Psoas muscle (tissue), 8 donors: Measurements from ENCODE around the gene PDZRN4. TPM values are rescaled to one million over a fixed set of nuclear protein-coding genes. Genes with fewer than 3 reads are reported as not detected.

Experiments used
- ATAC-seq, 4 donors: fragments of 200-7000 bp; cut with Tn5 transposase; one replicate each; pipeline ENCODE4 v1.9.1; 2020; ENCODE audit warnings: moderate library complexity in 3 of 4, mild to moderate bottlenecking in 2 of 4
- DNase-seq, 2 donors: peaks; one replicate each; pipeline ENCODE4 v3.0.0-alpha.2; 2020
- H3K27ac ChIP-seq: fragments of 200-600 bp; one replicate; pipeline ENCODE4 v1.8.0; 2022
- H3K27me3 ChIP-seq, 3 donors: fragments of 200-600 bp in 1 of 3; one replicate each; pipeline versions ENCODE4 v1.6.1 to v1.8.0; 2013 to 2022; ENCODE audit warnings: low read length in 2 of 3, mild to moderate bottlenecking in 2 of 3, moderate library complexity in 1 of 3; ENCODE audit not compliant: insufficient read depth in 3 of 3
- H3K36me3 ChIP-seq, 2 donors: fragments of 200-600 bp in 1 of 2; one replicate each; pipeline versions ENCODE4 v1.6.1 to v1.8.0; 2013 to 2022; ENCODE audit warnings: low read depth in 1 of 2, mild to moderate bottlenecking in 1 of 2, moderate library complexity in 1 of 2; ENCODE audit not compliant: insufficient read depth in 1 of 2
- H3K4me1 ChIP-seq: fragments of 200-600 bp; one replicate; pipeline ENCODE4 v1.8.0; 2022
- H3K4me3 ChIP-seq: fragments of 200-600 bp; one replicate; pipeline ENCODE4 v1.8.0; 2022; ENCODE audit warnings: mild to moderate bottlenecking
- H3K9me3 ChIP-seq: fragments of 200-600 bp; one replicate; pipeline ENCODE4 v1.8.0; 2022
- WGBS, 3 donors: extraction: QIAGEN DNeasy Blood & Tissue Kit; methylation state at CpG; one replicate each; pipeline versions ENCODE4 v1.1.6 to v1.1.7; 2013; 5-methylcytosine and 5-hydroxymethylcytosine counted together
- intact Hi-C, 2 donors: fragments of 100-400 bp; cut with DNase I; formaldehyde crosslinking; loops; one replicate each; pipeline versions ENCODE4 v1.11.0 to v1.14.2; 2022
- polyA plus RNA-seq, 3 donors: library from polyadenylated mRNA; stranded (reverse); fragments of 200-250 nt; gene quantifications; one replicate each; pipeline ENCODE4 v1.2.3, GENCODE V29; 2013
- total RNA-seq, 4 donors: library from RNA; stranded (reverse); fragmentation: NEBNext Ultra II Directional in 2 of 4; extraction: Animal tissue kit (Norgen Biotek cat#: 25700) in 2 of 4; gene quantifications; one replicate each; pipeline versions ENCODE4 v1.2.1 to v1.2.4, GENCODE V29; 2021 to 2023
- TF ChIP-seq, protein P1 (sequence below): fragments of 200-600 bp; IDR thresholded peaks from one replicate; pipeline ENCODE4 v1.8.0; 2022; ENCODE audit warnings: antibody characterized with exemption
- donor health status: healthy with polysubstance abuse.
- donor health status: DM: no; HTN: no; CAD: no; lungs with moderate emphysema.
- donor health status: Bipolar disorder and iron deficiency.
- donor health status: healthy.
- donor health status: DM: yes; HTN: yes; CAD: no.
- donor health status: DM: no; HTN: no; CAD: no.
- donor health status: DM: no; HTN: no; CAD: no.
- donor health status: DM: yes; HTN: yes; CAD: no.

Gene PDZRN4
- total and polyA plus RNA-seq, 7 donors = 0.11 to 0.39 (median 0.20) TPM; not detected in 1

GRCh38 chr12:41460906-41461305, 272.8 kb downstream of the PDZRN4 start:
- no peak for DNase-seq
- WGBS, 3 donors = 77 to 88% (median 86%) methylated on average over 3 of the region's 3 CpGs
- H3K4me3 ChIP-seq = no peak overlapping the region
- intact Hi-C loops = no loop called here
- H3K9me3 ChIP-seq = no peaks in the 10 kb centered on the region
- H3K4me1 ChIP-seq = no peaks in the 10 kb centered on the region
- no peak overlapping the region for H3K27ac ChIP-seq
- TF ChIP-seq, protein P1, sequence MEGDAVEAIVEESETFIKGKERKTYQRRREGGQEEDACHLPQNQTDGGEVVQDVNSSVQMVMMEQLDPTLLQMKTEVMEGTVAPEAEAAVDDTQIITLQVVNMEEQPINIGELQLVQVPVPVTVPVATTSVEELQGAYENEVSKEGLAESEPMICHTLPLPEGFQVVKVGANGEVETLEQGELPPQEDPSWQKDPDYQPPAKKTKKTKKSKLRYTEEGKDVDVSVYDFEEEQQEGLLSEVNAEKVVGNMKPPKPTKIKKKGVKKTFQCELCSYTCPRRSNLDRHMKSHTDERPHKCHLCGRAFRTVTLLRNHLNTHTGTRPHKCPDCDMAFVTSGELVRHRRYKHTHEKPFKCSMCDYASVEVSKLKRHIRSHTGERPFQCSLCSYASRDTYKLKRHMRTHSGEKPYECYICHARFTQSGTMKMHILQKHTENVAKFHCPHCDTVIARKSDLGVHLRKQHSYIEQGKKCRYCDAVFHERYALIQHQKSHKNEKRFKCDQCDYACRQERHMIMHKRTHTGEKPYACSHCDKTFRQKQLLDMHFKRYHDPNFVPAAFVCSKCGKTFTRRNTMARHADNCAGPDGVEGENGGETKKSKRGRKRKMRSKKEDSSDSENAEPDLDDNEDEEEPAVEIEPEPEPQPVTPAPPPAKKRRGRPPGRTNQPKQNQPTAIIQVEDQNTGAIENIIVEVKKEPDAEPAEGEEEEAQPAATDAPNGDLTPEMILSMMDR = no peak
- no peaks in the 10 kb centered on the region for H3K36me3 ChIP-seq
- no peaks in the 10 kb centered on the region for H3K27me3 ChIP-seq
- no peak for ATAC-seq

GRCh38 chr12:41462312-41462711, 274.2 kb downstream of the PDZRN4 start:
- Histone ChIP-seq H3K27ac (no peak overlapping the region), H3K36me3 (no peaks in the 10 kb centered on the region), H3K9me3 (no peaks in the 10 kb centered on the region), H3K27me3 (no peaks in the 10 kb centered on the region), H3K4me1 (no peaks in the 10 kb centered on the region), H3K4me3 (no peak overlapping the region)
- intact Hi-C loops = no loop called here
- no peak for ATAC-seq
- TF ChIP-seq, protein P1 = no peak
- no peak for DNase-seq

- ATAC-seq = no peak
- H3K27me3 ChIP-seq = no peaks in the 10 kb centered on the region
- no peaks in the 10 kb centered on the region for H3K36me3 ChIP-seq
- H3K4me3 ChIP-seq = no peak overlapping the region
- intact Hi-C loops = no loop called here
- no peak overlapping the region for H3K27ac ChIP-seq
- TF ChIP-seq, protein P1 = no peak
- no peaks in the 10 kb centered on the region for H3K4me1 ChIP-seq
- WGBS, 3 donors = 26 to 36% (median 29%) methylated on average over 1 of the region's 1 CpG
- DNase-seq = no peak
- no peaks in the 10 kb centered on the region for H3K9me3 ChIP-seq
Observed at GRCh38 chr12:41465526-41465925, 277.4 kb downstream of the PDZRN4 start.

DNA sequence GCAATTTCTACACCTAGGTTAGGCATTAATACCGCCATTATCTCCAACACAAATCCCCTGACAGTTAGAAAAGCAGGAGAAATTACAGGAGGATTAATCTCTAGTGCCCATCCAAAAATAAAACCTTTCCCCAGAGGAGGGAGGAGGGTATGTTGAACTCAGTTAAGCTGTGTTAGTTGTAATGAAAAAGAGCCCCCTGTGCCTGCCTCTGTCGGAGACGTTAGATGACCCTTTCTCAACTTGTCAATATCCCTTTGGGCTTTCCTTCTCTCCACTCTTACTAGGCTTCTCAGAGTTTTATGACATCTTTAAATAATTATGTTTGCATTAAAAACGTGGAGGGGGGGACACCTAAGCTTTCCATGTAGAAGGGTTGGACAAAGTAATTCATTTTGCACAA, 278.2 kb downstream of the PDZRN4 start:
- Histone ChIP-seq H3K27ac (no peak overlapping the region), H3K9me3 (no peaks in the 10 kb centered on the region), H3K4me1 (no peaks in the 10 kb centered on the region), H3K4me3 (no peak overlapping the region), H3K27me3 (no peaks in the 10 kb centered on the region), H3K36me3 (no peaks in the 10 kb centered on the region)
- ATAC-seq = no peak
- TF ChIP-seq, protein P1 = no peak
- 62 to 68% (median 67%) methylated on average over 4 of the region's 4 CpGs for WGBS, 3 donors
- intact Hi-C loops = no loop called here
- DNase-seq = no peak

GRCh38 chr12:41466802-41467201, 278.7 kb downstream of the PDZRN4 start:
- 89 to 92% (median 92%) methylated on average over 5 of the region's 5 CpGs for WGBS, 3 donors
- TF ChIP-seq, protein P1 = no peak
- DNase-seq = no peak

More at GRCh38 chr12:41466802-41467201, 278.7 kb downstream of the PDZRN4 start:
- Histone ChIP-seq H3K4me3 (no peak overlapping the region), H3K4me1 (no peaks in the 10 kb centered on the region), H3K27ac (no peak overlapping the region), H3K27me3 (no peaks in the 10 kb centered on the region), H3K36me3 (no peaks in the 10 kb centered on the region), H3K9me3 (no peaks in the 10 kb centered on the region)
- intact Hi-C loops = no loop called here
- no peak for ATAC-seq
